ACHN (cell line): ENCODE measurements around the gene IGFBP5.

Experiments used
- DNase-seq: peaks from one replicate; pipeline ENCODE4 v3.0.0-alpha.2; 2015
- in situ Hi-C: cut with HindIII; loops from 2 replicates; pipeline ENCODE4 v1.10.0; 2017; ENCODE audit warnings: low sequenced_read_pairs, low pct_ligation_motif_present, low pct_unique_long_range_greater_than_20kb

Gene IGFBP5

DNA sequence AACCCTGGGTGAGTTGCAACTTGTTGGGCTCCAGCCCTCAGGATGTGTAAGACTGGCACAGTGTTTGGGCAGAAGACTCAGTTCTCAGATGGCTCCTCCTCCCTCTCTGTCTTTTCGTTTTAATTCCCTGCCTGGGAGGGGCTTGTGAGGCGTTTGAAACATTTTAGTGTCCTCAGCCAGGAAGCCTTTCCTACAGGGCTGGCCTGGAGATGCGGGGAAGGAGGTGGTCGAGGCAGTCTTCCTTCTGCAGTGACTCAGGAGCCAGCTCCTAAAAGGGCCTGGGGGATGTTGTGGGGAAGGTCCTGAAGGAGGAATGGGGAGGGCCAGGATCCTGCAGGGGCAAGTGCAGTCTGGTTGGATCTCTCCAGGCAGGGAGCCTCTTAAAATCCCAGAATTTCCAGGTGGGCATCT is 22.1 kb upstream of the IGFBP5 start:
- in situ Hi-C loops = loop anchor here (25.0 kb wide), 1 partner anchor 445 kb away; no protein-coding TSS in a partner anchor
- no peak for DNase-seq

DNA sequence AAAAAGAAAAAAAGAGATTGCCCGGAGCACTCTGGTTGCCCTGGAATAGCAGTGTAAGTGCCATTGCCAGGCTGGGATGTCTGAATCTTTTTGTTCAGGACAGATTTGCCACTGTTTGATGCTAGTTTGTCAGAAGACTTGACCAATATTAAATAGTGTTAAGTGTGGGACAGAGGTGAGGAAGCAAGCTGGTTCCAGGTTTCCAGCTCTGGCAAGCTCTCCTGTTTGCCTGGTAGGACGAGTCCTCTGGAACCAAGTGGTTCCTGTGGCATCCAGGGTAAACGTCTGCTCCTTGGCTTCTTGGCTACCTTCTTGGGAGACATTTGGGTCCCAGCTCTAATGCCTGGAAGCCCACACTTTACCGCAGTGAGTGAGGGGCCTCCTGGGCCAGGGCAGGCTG is 20.8 kb upstream of the IGFBP5 start:
- in situ Hi-C loops = loop anchor here (25.0 kb wide), 1 partner anchor 446 kb away; no protein-coding TSS in a partner anchor

DNA sequence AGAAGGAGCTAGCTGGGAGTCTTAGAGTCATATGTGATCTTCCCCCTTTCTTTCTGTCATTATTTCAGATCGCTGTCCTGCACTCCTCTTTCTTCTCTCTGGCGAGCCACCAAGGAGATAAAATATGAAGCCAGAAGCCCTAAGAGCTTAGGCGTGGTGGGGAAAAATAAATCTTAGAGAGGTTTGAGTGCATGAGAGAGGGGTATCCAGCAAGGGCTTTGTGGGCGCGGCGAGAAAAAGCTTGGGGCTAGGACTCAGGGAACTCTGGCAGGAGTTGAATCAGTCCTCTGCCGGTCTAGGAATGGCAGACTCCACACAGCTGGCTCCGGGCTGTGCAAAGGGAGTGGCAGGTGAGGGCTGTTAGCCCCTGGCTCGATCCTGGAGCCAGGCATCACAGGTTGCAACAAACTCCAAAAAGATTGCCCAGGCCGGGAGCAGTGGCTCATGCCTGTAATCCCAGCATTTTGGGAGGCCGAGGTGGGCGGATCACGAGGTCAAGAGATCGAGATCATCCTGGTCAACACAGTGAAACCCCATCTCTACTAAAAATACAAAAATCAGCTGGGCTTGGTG is 20.1 kb upstream of the IGFBP5 start:
- in situ Hi-C loops = loop anchor here (25.0 kb wide), 1 partner anchor 447 kb away; no protein-coding TSS in a partner anchor
- DNase-seq = no peak

More for the DNA sequence above, 20.8 kb upstream of the IGFBP5 start:
- DNase-seq = no peak

DNA sequence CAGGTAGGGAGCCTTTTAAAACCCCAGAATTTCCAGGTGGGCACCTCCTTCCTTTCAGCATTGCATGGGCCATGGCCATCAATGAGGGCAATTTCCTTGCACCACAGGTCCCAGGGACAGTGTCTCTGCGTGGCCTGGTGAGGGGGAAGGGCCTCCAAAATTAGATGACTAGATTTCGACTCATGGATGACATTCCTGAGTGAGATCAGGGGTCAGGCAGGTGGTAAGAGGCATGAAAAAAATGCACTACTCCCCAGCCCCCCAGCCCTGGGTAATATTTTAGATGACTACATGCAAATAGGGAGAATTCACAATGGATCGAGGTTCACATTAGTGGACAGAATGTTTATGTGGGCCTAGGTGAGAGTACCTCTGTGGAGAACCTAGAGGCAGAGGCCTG is 19.0 kb upstream of the IGFBP5 start:
- in situ Hi-C loops = loop anchor here (25.0 kb wide), 1 partner anchor 448 kb away; no protein-coding TSS in a partner anchor
- DNase-seq = no peak

DNA sequence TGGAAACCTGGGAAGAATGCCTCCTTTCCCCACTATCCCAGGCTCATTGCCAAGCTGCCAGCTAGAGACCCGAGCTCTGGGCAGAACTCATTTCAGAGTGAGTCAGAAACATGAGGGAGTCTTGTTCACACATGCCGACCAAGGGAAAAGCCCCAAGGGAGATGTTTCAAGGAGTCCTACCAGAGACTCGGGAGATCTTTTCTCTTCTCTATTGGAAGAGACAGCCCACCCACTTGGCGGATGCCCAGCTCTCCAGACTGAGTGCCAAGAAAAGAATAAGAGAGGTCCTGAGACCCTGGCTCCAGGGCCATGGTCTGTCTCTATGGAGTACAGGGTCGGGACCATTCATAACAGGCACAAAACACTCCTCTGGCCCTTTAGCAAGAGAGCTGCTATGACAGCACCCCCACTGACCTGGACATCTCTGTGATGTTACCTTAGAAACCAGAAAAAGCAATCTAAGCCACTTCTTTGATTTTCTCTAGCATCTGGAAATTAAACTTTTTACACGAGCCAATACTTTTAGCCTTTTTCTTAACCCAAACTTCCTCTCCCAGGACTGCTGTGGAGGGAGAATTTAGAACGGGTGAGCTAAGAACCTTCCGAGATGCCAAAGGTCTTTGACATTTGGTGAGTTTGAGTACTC is 18.5 kb upstream of the IGFBP5 start:
- in situ Hi-C loops = loop anchor here (25.0 kb wide), 1 partner anchor 448 kb away; no protein-coding TSS in a partner anchor
- peak; percentile 28 for DNase-seq

DNA sequence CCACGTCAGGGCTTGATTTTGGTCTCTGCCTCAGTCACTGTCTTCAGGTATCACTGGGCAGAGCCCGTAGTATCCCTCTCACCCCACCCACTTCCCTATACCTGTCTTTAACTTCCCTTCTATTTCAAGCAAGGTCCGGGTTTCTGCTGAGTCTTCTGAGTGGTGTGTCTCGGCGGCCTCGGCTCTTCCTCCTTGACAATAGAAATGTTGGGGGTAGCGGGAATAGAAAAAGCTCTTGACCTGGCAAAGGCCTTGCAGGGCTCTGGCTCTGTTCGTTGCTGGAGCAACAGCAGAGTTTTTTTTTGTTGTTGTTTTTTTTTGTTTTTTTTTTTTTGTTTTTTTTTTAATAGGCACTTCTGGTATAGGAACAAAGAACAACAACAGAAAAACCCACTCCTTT is 16.0 kb upstream of the IGFBP5 start:
- in situ Hi-C loops = loop anchor here (25.0 kb wide), 1 partner anchor 451 kb away; no protein-coding TSS in a partner anchor
- DNase-seq = no peak

DNA sequence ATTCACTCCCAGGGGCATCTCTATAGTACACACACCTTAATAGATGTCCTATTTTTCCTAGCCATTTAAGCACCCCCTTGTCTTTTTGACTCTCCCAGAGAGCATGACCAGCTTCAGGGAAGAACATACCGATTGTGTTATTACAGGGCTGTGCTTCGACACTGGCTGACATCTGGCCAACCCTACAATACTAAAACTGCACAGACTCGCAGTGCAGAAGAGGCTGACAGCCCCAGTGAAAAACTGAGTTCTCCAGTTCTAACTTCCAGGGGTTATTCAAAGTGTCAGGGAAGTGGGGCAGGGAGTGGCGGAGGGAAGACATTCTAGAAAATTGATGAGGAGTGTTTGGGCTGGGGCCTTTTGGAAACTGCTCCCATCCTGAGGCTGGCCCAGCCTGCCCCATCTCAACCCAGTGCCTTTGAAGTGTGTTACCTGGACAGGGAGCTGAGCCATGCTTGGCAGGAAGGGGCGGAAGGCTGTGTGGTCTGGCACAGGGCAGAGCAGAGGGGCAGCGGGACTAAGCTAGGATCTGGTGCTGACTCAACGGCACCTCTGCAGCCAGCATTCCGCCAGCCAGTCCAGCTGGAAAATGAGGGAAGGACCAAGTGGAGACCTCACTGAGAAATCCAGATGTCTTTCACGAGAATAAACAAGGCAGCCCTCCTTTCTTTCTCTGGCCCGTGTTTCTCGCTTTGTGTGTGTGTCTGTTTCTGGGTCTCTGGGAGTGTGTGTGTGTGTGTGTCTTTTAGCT is 15.4 kb upstream of the IGFBP5 start:
- no peak for DNase-seq
- in situ Hi-C loops = loop anchor here (25.0 kb wide), 1 partner anchor 452 kb away; no protein-coding TSS in a partner anchor

DNA sequence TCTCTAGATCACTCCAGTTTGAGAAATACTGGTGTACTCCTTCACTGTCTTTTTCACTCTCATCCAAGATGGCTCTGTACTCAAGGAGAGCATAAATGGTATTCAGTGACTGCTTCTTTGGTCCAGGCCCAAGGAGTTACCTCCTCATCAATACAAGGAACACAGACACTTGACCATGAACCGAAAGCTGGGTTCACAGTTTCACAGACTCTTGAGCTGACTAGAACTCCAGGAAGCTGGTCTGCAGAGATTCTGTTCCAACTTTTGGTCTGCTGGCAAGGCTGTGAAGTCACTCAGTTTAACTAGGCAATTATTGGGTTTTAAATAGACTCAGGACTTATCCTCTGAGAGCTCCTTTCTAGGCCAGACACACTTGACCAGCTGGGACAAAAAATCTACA is 7.4 kb upstream of the IGFBP5 start:
- in situ Hi-C loops = loop anchor here (25.0 kb wide), 1 partner anchor 460 kb away; no protein-coding TSS in a partner anchor
- no peak for DNase-seq

DNA sequence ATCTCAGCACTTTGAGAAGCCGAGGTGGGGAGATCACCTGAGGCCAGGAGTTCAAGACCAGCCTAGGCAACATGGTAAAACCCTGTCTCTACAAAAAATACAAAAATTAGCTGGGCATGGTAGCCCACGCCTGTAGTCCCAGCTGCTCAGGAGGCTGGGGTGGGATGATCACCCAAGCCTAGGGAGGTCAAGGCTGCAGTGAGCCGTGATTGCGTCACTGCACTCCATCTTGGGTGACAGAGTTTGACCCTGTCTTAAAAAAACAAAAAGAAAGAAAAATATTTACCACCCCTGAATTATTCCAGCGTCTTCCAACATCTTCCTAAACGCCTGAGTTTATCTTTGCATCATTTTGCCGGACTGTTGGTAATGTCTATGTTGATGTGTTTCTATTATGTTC is 6.2 kb upstream of the IGFBP5 start:
- no peak for DNase-seq
- in situ Hi-C loops = loop anchor here (25.0 kb wide), 1 partner anchor 461 kb away; no protein-coding TSS in a partner anchor

DNA sequence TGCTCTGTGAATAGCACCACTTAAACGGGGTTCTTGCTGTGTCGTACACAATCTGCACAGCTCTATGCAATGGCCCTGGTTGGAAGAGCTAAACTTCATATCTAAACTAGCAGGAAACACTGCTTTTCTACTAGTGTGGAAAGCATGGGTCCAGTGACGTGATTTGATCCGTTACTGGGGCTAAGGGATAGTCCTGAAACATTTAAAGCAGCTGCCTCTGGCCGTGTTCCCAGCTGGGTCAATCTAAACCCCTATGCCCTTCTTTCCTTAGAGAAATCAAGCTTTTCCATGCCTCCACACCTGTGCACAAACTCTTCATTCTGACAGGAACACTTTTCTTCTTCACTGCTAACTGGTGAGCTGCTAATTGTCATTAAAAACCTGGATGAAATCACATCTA is 5.4 kb upstream of the IGFBP5 start:
- DNase-seq = no peak
- in situ Hi-C loops = loop anchor here (25.0 kb wide), 1 partner anchor 462 kb away; no protein-coding TSS in a partner anchor

DNA sequence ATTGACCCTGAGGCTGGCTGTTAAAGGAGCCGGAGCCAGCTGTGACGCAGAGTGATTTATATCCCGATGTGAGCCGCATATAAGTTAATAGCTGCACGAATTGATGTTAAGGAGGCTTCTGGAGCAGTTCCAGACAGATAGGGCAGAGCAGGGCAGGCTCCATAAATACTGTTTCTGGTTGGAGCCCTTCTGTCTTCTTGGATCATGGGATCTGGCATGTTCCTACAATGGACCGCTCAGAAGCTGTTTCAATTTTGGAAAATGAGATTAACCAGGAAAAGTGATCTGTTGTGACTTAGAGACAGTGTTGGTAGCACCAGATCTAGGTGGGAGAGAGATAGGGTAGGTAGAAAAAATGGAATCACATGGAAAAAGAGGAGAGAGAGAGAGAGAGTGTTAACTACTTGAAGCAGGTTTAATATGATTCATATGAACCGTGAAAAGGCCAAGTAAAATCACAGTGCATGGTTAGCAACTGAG is 4.8 kb upstream of the IGFBP5 start:
- DNase-seq = no peak
- in situ Hi-C loops = loop anchor here (25.0 kb wide), 1 partner anchor 462 kb away; no protein-coding TSS in a partner anchor

DNA sequence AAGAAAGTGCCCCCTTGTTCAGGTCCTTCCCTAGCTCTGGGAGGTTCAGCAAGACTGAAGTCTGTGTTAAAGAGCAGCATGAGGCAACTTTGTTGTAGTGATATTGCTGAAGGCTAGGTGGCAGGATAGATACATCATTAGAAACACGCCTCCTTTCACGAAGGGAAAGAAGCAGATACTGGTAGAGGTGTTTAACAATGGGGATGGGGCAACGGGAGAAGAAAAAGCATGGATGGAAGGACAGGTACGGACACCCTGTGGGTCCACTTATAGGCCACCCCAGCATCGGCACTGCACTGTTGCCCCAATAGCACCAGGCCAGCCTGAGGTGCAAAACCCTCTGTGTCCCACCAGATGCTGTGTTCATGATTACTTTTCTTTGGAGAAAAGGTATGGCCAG is 3.5 kb upstream of the IGFBP5 start:
- DNase-seq = peak; percentile 73
- in situ Hi-C loops = no loop called here

DNA sequence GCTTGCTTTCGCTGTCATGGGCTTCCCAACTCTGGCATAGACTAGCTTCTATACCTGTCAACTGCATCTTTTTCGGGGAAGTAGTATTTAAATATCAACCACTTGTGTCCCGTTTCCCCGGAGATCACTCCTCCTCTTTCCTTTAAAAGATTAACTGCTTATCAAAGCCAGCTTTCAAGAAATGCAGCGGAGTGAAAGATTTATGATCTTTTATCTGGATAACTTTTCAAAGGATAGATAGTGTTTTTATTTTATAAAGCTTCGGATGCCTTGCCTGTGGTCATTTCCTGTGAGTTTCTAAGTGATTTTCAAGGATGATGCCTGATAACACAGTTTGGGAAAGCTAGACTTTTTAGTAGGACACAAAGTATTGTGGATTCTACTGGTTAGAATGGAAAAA is 2.9 kb upstream of the IGFBP5 start:
- in situ Hi-C loops = no loop called here
- no peak for DNase-seq

DNA sequence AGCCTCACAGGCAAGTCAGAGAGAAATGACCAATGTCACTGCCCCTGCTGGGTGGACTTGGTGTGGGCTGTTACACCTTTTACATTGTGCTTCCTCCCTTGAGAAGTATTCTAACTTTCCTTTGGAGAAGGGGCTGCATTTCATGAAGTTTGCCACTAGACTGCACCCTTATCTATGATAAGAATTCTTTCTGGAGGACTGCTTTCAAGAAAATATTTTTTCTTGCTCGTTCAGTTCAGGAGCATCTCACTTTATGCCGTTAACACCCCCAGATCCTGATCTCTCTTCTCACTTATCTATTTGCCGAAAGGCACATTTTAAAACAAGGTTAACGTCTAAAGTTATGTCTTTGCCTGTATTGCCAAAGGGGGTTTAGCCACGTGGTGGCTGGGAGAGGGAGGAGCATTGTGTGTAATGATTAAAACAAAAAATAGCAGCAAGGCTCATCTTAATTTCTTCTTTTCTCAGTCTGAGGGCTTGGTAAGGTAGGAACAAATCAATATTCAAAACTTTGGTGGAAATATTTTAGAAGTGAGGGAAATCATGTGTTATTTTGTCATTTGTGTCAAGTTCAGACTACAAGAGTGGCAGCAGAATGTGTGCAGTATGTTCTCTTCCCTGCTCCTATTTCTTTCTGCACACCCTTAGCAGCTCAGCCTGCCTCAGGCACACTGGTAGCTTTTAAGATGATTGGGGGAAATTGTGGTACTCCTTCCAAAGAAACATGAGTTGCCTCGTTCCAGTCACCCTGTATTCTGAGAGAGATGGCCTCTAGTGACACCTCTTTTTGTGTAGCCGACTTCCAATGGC is 1.6 kb upstream of the IGFBP5 start:
- in situ Hi-C loops = no loop called here
- peak; percentile 63 for DNase-seq

DNA sequence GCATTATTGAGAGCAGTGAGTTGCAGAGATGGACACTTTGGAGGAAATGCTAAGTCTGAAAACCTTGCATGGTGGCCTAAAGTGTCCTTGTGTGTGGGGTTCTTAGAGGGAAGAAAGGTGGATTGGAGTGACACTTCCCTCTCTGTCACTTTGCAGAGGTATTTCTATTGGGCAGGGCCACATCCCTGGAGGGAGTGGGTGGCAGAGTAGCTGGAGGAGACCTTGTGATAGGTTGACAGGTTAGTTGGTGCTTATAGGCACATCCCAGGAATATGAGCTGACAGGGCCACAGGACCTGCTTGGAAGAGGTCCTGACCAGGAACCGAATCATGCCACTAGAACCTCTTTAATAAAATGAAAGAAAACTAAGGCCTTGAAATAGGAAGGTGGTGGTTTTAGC is 972 bp upstream of the IGFBP5 start:
- no peak for DNase-seq
- in situ Hi-C loops = no loop called here

DNA sequence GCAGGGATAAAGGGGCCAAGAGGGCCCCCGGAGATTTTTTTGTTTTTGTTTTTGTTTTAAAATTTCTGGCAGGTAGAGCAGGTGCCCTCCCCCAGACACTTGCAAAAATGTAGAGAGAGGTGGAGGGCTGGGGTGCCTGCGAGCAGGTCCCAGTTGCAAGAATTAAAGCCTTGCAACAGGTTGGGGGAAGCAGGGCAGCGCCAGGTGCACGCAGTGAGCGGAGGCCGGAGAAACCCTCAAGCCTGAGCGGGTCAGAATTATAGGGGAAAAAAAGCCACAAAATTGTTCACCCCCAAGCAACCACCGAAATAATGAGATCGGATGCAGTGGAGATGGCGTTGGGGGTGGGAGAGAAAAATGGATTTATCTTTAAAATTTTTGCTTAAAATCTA is 527 bp downstream of the IGFBP5 start:
- in situ Hi-C loops = no loop called here
- no peak for DNase-seq

DNA sequence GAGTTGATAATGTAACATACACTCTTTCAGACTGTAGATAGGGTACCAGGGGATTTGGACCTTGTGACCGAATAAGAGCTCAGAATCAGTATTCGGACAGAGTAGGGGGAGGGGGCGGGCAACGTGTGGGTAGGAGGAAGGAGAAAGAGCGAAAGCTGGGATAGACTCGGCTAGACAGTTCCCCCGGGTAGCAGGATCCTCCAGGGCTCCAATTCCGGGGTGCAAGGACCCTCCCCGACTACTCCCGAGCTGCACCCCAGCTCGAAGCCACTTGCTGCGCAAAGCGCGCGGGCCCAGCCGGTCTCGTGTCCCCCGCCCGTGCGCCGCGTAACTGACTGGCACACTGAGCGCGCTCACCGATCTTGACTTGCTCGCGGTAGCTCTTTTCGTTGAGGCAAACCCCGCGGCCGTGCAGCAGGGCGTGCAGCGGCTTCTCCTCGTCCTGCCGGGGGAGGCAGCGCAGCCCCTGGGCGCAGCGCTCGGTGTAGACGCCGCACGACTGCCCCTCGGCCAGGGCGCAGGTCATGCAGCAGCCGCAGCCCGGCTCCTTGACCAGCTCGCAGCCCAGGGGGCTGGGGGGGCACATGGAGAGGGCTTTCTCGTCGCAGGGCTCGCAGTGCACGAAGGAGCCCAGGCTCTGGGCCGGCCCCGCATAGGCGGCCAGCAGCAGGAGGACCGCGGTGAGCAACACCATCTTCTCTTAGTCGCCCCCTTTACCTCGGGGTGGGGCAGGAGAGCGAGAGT is 1.1 kb downstream of the IGFBP5 start:
- peak; percentile 62 for DNase-seq
- in situ Hi-C loops = no loop called here
